ENCODE measurements around the gene CPTP.
A peak's percentile ranks its signal among the peaks of the same experiment; 100 is the strongest.
"Not testable (repeated sequence)": the region's sequence is repeated elsewhere in the genome, so short reads cannot be mapped to it uniquely, and the experiment has no call there.

The CPTP gene

GRCh38 chr1:1307261-1307922 lies 17.2 kb upstream of the CPTP start:
- no peak for DNase-seq

GRCh38 chr1:1307923-1308755 lies 16.5 kb upstream of the CPTP start, which contains the start of the genes ACAP3 and PUSL1:
TSS of gene ACAP3 (minus strand) at chr1:1307930. CDS start at chr1:1307815, 115 bp downstream.
TSS of gene PUSL1 (plus strand) at chr1:1308597. CDS start at chr1:1308644, 47 bp downstream.
- peak; percentile 41 for DNase-seq

GRCh38 chr1:1308756-1309250 lies 15.8 kb upstream of the CPTP start:
- DNase-seq: no peak

- no peak for DNase-seq
Observed at GRCh38 chr1:1309251-1310108, 15.1 kb upstream of the CPTP start.

- no peak for DNase-seq
Observed at GRCh38 chr1:1310109-1310385, 14.6 kb upstream of the CPTP start.

- no peak for DNase-seq
Observed at GRCh38 chr1:1310476-1311053, 14.0 kb upstream of the CPTP start.

GRCh38 chr1:1311107-1312104 lies 13.2 kb upstream of the CPTP start:
- DNase-seq: no peak

GRCh38 chr1:1312450-1313314 lies 11.9 kb upstream of the CPTP start:
- DNase-seq: no peak

- no peak for DNase-seq
Observed at GRCh38 chr1:1313500-1314236, 10.9 kb upstream of the CPTP start.

- DNase-seq: no peak
Observed at GRCh38 chr1:1314237-1314586, 10.4 kb upstream of the CPTP start.

- DNase-seq: no peak
Observed at GRCh38 chr1:1314678-1315335, 9.8 kb upstream of the CPTP start.

- DNase-seq: no peak
Observed at GRCh38 chr1:1315435-1315954, 9.1 kb upstream of the CPTP start.

- not testable (repeated sequence) for DNase-seq
Observed at GRCh38 chr1:1316199-1316598, 8.4 kb upstream of the CPTP start.

GRCh38 chr1:1317420-1317819 lies 7.2 kb upstream of the CPTP start:
- DNase-seq: no peak

- DNase-seq: peak; percentile 7
Observed at GRCh38 chr1:1318131-1318652, 6.4 kb upstream of the CPTP start.

GRCh38 chr1:1318777-1319645 lies 5.6 kb upstream of the CPTP start:
- DNase-seq: no peak

GRCh38 chr1:1319646-1319941 lies 5.0 kb upstream of the CPTP start:
- no peak for DNase-seq
